SU-DHL-6 (cell line): ENCODE measurements around the gene PRELP.

Experiments
- EZH2phosphoT487 ChIP-seq: fragments of 200-600 bp; sonication (generic), shearing (Covaris generic); conservative IDR thresholded peaks from 2 replicates; pipeline ENCODE4 v1.6.1; 2018; ENCODE audit warnings: mild to moderate bottlenecking, antibody characterized with exemption, low read length, moderate library complexity, mixed read lengths
- TF ChIP-seq, protein P1 (sequence below): fragments of 200-600 bp; sonication (generic); IDR thresholded peaks from one replicate; pipeline ENCODE4 v1.5.1; 2017; ENCODE audit warnings: antibody characterized with exemption, mild to moderate bottlenecking, low read length, moderate library complexity; ENCODE audit not compliant: insufficient read depth, poor library complexity, severe bottlenecking

DNA sequence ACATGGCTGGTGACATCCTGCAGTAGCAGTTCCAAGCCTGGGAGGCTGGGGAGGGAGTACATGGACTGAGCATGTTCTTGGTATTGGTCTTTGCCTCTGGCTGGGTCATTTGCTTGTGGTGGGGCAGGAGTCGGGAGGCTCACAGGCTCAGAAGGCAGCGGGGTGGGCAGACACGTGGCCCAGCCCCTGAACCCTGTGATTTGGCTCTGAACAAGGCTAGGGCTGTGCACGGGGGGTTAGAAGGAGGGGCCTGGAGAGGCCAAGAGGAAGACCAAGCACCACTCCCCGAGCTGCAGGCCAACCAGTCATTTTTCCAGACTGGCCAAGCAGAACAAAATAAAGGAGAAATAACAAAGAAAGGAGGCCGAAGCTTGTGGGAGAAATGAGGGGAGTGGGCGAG lies 9.7 kb upstream of the PRELP start:
- no peak for TF ChIP-seq EZH2phosphoT487
- TF ChIP-seq, protein P1, sequence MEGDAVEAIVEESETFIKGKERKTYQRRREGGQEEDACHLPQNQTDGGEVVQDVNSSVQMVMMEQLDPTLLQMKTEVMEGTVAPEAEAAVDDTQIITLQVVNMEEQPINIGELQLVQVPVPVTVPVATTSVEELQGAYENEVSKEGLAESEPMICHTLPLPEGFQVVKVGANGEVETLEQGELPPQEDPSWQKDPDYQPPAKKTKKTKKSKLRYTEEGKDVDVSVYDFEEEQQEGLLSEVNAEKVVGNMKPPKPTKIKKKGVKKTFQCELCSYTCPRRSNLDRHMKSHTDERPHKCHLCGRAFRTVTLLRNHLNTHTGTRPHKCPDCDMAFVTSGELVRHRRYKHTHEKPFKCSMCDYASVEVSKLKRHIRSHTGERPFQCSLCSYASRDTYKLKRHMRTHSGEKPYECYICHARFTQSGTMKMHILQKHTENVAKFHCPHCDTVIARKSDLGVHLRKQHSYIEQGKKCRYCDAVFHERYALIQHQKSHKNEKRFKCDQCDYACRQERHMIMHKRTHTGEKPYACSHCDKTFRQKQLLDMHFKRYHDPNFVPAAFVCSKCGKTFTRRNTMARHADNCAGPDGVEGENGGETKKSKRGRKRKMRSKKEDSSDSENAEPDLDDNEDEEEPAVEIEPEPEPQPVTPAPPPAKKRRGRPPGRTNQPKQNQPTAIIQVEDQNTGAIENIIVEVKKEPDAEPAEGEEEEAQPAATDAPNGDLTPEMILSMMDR, result no peak
